Skeletal muscle satellite cell (primary cell): ENCODE measurements around the gene SRP19.
"Not testable (repeated sequence)": the region's sequence is repeated elsewhere in the genome, so short reads cannot be mapped to it uniquely, and the experiment has no call there.

Experiments
- H3K27me3 ChIP-seq: 2 replicates; pipeline ENCODE4 v1.7.0; 2013; ENCODE audit warnings: low read length; ENCODE audit not compliant: control insufficient read depth, insufficient read depth
- H3K36me3 ChIP-seq: 2 replicates; pipeline ENCODE4 v1.7.0; 2013; ENCODE audit warnings: mild to moderate bottlenecking, control low read depth, low read length; ENCODE audit not compliant: insufficient read depth
- H3K4me1 ChIP-seq: 2 replicates; pipeline ENCODE4 v1.7.0; 2013; ENCODE audit warnings: low read length; ENCODE audit not compliant: control insufficient read depth, insufficient read depth
- H3K4me2 ChIP-seq: 2 replicates; pipeline ENCODE4 v1.7.0; 2013; ENCODE audit warnings: mild to moderate bottlenecking, low read length
- H3K4me3 ChIP-seq: 2 replicates; pipeline ENCODE4 v1.7.0; 2013; ENCODE audit warnings: low read length
- H3K9ac ChIP-seq: 2 replicates; pipeline ENCODE4 v1.7.0; 2013; ENCODE audit warnings: mild to moderate bottlenecking, low read depth, low read length, moderate library complexity
- H3K9me3 ChIP-seq: replicated peaks from 2 replicates; pipeline ENCODE4 v1.7.0; 2013; ENCODE audit warnings: mild to moderate bottlenecking, control low read depth, low read length

Gene SRP19

DNA sequence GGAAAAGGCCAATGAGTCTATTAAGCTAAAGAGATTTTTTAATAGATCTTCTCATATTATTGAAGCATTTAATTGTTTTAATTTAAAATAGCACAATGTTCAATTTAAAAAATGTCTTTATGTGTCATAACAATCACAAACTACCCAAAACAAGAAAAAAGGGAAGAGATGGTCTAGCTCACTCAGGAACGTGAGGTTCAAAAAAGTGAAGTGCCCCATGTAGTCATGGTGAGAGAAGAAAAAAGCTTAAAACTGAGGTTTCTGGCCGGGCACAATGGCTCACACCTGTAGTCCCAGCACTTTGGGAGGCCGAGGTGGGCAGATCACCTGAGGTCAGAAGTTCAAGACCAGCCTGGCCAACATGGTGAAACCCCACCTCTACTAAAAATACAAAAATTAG is 43.9 kb downstream of the SRP19 start:
- not testable (repeated sequence) for H3K4me3 ChIP-seq, H3K4me1 ChIP-seq, H3K27me3 ChIP-seq, H3K4me2 ChIP-seq, H3K9me3 ChIP-seq, H3K9ac ChIP-seq
- H3K36me3 ChIP-seq: peaks cover 39% of the 10 kb centered on the region

DNA sequence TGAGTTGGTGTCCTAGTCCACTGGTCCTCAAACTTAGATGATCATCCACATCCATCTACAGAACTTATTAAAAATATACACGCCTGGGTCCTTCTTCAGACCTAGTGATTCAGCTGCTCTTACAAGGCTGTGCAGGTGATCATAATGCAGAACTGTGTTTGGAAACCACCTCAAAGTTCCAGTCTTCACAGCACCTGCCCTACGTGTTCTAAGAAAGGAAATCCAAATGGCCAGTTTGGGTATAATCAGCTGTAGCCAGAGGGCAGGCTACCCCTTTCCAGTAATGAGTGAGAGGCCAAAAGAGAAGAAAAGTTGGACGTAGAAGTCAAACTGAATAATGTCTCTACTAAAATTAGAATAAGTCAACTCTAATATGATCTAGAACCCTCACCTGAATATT is 45.5 kb downstream of the SRP19 start:
- Histone ChIP-seq H3K4me2 (no peak overlapping the region), H3K4me1 (no peaks in the 10 kb centered on the region), H3K36me3 (peaks cover 36% of the 10 kb centered on the region), H3K4me3 (no peak overlapping the region), H3K27me3 (no peaks in the 10 kb centered on the region), H3K9ac (no peak overlapping the region), H3K9me3 (no peaks in the 10 kb centered on the region)

DNA sequence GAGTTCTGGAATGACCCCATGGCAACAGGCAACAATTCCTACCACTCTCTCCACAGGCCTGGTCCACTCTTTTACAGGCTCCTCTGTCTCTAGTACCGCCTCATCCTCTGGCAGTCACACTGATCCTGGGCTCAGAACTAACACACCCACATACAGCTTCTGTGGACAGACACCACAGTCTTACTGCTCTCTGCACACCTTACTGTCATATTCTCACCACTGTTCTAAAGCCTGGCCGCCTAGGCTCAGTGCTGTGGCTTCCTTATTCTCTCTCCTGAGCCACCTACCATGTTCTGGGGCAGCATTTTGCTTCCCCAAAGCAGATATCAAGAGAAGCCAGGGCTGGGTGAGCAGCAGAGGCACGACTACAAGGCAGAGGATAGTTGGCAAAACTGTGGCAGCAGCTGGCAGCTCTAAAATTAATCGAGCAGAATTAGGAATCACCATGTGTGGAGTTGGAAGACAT is 46.1 kb downstream of the SRP19 start:
- Histone ChIP-seq H3K4me3 (no peak overlapping the region), H3K4me2 (no peak overlapping the region), H3K36me3 (peaks cover 39% of the 10 kb centered on the region), H3K9ac (no peak overlapping the region), H3K27me3 (no peaks in the 10 kb centered on the region), H3K9me3 (no peaks in the 10 kb centered on the region), H3K4me1 (no peaks in the 10 kb centered on the region)

DNA sequence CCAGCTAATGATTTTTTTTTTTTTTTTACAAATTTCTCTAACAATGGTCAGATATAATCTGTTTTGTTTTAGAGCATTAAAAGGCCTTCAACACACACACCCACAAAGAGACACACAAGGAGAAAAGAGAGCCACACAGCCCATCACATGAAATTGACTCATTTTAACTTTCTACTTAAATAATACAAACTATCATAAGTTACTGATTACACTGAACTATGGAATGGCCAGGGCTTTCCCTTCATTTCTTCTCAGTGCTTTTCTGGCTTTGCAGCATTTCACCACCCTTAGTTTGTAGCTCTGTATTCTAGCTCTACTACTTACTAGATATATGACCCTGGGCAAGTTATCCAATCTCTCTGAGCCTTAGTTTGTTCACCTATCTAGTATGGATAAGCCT is 47.8 kb downstream of the SRP19 start:
- Histone ChIP-seq H3K4me2 (no peak overlapping the region), H3K27me3 (no peaks in the 10 kb centered on the region), H3K9me3 (no peaks in the 10 kb centered on the region), H3K36me3 (peaks cover 38% of the 10 kb centered on the region), H3K4me3 (no peak overlapping the region), H3K9ac (no peak overlapping the region), H3K4me1 (peaks cover 7% of the 10 kb centered on the region)

DNA sequence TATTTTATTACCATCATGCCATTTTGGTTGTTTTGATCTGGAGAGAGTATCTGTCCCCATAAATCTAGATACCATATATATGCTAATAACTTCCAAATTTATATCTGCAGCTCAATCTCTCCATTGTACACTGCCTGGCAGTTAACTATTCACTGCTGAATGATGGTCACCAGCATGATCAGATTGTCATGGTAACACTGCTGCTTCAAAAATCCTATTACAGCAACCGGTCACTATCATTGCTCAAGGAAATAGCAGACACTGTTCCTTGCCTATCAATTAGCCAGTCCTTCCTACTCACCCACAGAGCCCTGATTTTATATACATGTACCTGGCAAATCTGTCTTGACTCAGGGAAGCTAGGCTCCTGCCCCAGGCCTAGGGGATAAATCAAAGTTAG is 49.4 kb downstream of the SRP19 start:
- Histone ChIP-seq H3K27me3 (no peaks in the 10 kb centered on the region), H3K9ac (no peak overlapping the region), H3K4me3 (no peak overlapping the region), H3K9me3 (no peaks in the 10 kb centered on the region), H3K36me3 (peaks cover 38% of the 10 kb centered on the region), H3K4me1 (peaks cover 16% of the 10 kb centered on the region), H3K4me2 (no peak overlapping the region)

DNA sequence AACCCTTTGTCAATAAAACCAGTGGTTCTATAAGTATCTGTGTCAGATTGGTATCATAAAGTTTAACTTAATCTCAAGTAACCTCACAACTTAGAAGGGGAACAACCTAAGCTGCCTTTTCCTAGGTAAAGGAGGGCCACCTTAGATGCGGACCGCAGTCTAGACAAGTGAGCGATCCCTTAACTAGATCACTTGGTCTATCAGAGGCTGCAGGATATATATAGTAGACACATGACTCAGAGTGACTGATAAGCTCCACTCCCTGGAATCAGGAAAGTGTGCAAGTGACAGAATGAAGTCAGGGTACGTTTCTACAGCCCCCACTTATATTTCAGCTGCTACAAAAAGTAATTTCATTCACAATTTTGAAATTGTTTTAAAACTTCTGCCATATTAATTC is 53.5 kb downstream of the SRP19 start:
- H3K27me3 ChIP-seq: no peaks in the 10 kb centered on the region
- H3K4me1 ChIP-seq: peaks cover 19% of the 10 kb centered on the region
- no peak overlapping the region for H3K4me3 ChIP-seq
- no peak overlapping the region for H3K4me2 ChIP-seq
- H3K9ac ChIP-seq: no peak overlapping the region
- no peaks in the 10 kb centered on the region for H3K9me3 ChIP-seq
- peaks cover 47% of the 10 kb centered on the region for H3K36me3 ChIP-seq

DNA sequence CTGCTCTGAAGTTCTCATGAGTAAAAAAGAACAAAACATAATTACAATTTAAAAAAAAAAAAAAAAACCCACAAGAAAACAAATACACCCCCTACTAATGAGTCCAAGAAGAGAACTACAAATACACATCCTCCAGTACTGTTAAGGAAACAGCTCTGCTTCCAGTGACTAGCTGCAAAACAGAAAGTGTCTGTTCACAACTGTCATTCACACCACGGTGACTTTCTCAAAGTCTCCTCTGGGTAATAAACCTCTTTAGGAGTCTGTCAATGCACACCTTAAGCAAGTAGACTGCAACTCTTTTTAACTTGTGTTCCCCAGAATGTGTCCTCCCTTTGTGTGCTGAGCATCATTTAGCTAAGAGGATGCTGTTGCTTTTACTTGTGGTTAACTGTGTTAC is 54.7 kb downstream of the SRP19 start:
- H3K27me3 ChIP-seq: no peaks in the 10 kb centered on the region
- H3K4me1 ChIP-seq: peaks cover 30% of the 10 kb centered on the region
- no peak overlapping the region for H3K9ac ChIP-seq
- H3K4me3 ChIP-seq: no peak overlapping the region
- H3K36me3 ChIP-seq: peaks cover 48% of the 10 kb centered on the region
- H3K9me3 ChIP-seq: no peaks in the 10 kb centered on the region
- no peak overlapping the region for H3K4me2 ChIP-seq

DNA sequence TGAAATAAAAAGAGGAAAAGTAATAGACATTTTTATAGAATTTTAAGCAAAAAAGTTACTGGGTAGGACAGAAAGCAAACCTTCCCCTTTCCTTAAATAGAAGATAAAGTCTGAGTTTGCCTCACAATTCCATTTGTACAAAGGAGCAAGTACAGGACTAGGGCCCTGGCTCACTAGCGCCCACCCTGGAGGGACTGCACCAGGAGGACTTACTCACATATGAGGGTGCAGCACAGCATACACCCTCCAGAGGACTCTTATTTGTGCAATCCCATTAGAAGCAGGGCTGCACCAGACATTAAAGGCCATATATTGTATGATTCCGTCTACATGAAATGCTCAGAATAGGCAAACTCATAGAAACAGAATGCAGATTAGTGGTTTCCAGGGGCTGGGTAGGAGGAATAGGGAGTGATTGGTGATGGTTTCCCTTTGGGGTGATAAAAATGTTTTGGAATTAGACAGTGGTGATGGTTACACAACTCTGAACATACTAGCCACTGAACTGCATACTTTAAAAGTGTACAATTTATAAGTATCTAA is 56.4 kb downstream of the SRP19 start:
- H3K36me3 ChIP-seq: peaks cover 40% of the 10 kb centered on the region
- no peaks in the 10 kb centered on the region for H3K9me3 ChIP-seq
- H3K27me3 ChIP-seq: no peaks in the 10 kb centered on the region
- H3K4me2 ChIP-seq: no peak overlapping the region
- H3K4me3 ChIP-seq: no peak overlapping the region
- H3K9ac ChIP-seq: no peak overlapping the region
- peaks cover 33% of the 10 kb centered on the region for H3K4me1 ChIP-seq

DNA sequence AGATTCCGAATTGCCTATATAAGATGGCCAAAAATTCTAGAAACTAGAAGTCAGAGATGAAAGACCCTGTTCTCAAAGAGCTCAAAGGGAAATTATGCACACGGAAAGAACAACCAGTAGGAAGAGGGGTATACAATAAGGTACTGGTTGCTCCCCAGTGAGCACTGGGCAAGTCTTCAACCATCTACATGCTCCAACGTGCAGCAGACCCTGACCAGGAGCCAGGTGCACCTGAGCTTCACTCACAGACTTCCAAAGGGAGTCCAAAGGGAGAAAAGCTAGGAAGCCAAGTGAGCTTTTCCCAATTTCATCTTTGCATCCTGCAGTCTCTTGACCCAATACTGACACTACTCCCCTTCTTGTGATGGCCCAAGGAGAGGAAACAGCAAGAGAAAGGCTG is 57.0 kb downstream of the SRP19 start:
- Histone ChIP-seq H3K9me3 (no peaks in the 10 kb centered on the region), H3K4me2 (no peak overlapping the region), H3K4me3 (no peak overlapping the region), H3K36me3 (peaks cover 40% of the 10 kb centered on the region), H3K4me1 (peaks cover 37% of the 10 kb centered on the region), H3K9ac (no peak overlapping the region), H3K27me3 (peaks cover 3% of the 10 kb centered on the region)

DNA sequence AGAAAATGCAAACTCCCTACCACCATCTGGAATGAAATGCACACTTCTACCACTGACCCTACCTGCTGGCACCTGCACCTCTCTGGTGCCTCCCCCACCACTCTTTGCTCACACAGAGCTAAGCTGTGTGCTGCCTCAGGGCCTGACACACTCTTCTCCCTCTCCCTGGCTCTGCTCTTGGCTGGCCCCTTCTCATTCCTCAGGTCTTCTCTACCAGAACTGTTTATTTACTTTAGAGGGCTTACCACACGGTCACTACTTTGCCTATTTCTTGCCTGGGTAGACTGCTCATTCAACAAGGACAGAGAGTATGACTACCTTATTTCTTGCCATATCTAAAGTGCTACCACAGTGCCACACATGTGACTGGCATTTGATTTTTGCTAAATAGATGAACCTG is 57.6 kb downstream of the SRP19 start:
- H3K27me3 ChIP-seq: peaks cover 3% of the 10 kb centered on the region
- no peak overlapping the region for H3K4me2 ChIP-seq
- no peaks in the 10 kb centered on the region for H3K9me3 ChIP-seq
- no peak overlapping the region for H3K9ac ChIP-seq
- peaks cover 33% of the 10 kb centered on the region for H3K4me1 ChIP-seq
- H3K4me3 ChIP-seq: no peak overlapping the region
- peaks cover 40% of the 10 kb centered on the region for H3K36me3 ChIP-seq
